Measurements from ENCODE around the gene LRRC15.

Gene LRRC15

DNA sequence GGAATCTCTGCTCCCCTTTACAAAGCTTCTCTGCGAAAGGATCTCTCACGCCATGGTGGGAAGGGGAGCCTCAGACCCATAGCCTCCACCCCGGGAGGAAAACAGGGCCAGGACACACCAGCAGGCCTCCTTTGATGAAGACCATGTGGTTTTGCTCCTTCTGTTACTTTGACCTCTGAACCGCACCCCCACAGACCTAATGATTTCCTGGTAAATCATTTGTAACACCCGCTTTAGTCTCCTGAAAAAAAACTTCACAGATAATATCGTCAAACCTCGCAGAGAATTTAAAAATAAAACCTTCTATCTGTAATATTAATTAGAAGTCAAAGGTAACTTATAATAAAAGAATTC lies 36.7 kb downstream of the LRRC15 start:
- no peaks in the 10 kb centered on the region for H3K36me3 Mint-ChIP-seq (ENCODE audit: insufficient read depth)
- H3K4me1 Mint-ChIP-seq (ENCODE audit: low read depth in 2 of 2) = peaks cover 2 to 5% of the 10 kb centered on the region in 2 donors
- peak overlapping the region; percentile 67 to 68 for H3K4me3 Mint-ChIP-seq
- no peak overlapping the region for H3K27ac Mint-ChIP-seq
- peaks cover 39 to 71% of the 10 kb centered on the region in 2 donors for H3K27me3 Mint-ChIP-seq
- DNase-seq = no peak
- no peaks in the 10 kb centered on the region for H3K9me3 Mint-ChIP-seq
- ATAC-seq (replicated peaks) = no peak

DNA sequence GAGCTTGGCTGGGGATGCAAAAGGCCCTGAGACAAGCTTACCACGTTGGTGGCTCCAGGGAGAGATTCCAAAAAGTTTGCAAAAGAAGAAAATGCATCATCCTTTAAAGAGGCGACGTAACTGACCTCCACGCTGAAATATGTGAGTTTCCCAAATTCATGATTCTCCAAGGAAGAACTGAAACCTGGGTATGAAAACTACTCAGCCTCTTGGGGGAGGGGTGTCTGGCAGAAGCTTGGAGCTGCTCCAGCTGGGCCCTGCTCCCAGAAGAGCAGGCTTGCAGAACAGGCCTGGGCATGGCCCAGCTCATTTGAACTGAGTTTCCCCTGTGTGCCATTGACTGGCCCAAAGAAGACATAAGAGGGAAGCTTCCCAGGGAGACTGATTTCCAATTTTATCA lies 39.0 kb downstream of the LRRC15 start:
- Mint-ChIP-seq H3K9me3 (no peaks in the 10 kb centered on the region), H3K36me3 (ENCODE audit: insufficient read depth) (no peaks in the 10 kb centered on the region), H3K27me3 (peaks cover 25 to 49% of the 10 kb centered on the region in 2 donors), H3K27ac (no peak overlapping the region), H3K4me1 (ENCODE audit: low read depth in 2 of 2) (peaks cover 2 to 5% of the 10 kb centered on the region in 2 donors), H3K4me3 (no peak overlapping the region)
- DNase-seq (no peak), ATAC-seq (replicated peaks) (no peak)

DNA sequence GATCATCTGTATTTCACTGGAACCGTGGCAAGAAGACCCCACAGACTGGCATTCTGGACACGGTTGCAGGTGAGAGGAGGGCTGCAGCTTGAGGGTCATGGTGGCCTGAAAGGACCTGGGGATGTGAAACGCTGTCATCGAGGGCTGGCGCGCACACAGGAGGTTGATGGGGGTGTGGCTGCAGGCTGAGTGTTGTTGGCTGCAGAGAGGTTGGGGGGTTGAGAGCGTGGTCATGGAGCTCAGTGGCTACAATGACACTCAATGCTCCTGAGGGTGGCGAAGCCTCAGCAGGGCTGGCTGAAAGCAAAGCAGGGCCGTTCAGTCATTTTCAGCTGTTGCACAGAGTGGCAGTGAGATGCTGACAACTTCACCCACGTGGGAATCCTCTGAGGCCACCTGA lies 39.4 kb downstream of the LRRC15 start:
- Mint-ChIP-seq H3K36me3 (ENCODE audit: insufficient read depth) (no peaks in the 10 kb centered on the region), H3K4me1 (ENCODE audit: low read depth in 2 of 2) (peaks cover 2 to 5% of the 10 kb centered on the region in 2 donors), H3K9me3 (no peaks in the 10 kb centered on the region), H3K4me3 (no peak overlapping the region), H3K27me3 (peaks cover 21 to 45% of the 10 kb centered on the region in 2 donors), H3K27ac (no peak overlapping the region)
- ATAC-seq (replicated peaks) = no peak
- no peak for DNase-seq

DNA sequence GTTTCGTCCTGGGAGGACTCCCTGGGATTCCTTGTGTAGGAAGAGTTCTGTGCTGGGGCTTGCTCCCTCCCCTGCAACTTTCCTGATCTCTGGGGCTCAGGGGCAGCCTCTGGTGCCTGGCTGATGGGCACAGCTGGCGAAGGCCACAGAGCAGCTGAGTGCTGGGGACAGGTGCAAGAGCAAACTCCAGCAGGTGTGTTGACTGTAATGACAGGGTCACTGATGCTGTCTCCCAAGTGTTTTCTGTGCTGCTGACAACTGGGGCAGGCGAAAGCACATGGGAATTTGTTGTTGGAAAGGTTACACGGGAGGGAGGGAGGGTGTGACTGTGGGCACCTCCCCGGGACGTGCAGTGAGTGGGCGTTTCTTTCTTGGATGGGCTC lies 40.0 kb downstream of the LRRC15 start:
- Mint-ChIP-seq H3K27me3 (peaks cover 21 to 45% of the 10 kb centered on the region in 2 donors), H3K9me3 (no peaks in the 10 kb centered on the region), H3K27ac (no peak overlapping the region)

DNA sequence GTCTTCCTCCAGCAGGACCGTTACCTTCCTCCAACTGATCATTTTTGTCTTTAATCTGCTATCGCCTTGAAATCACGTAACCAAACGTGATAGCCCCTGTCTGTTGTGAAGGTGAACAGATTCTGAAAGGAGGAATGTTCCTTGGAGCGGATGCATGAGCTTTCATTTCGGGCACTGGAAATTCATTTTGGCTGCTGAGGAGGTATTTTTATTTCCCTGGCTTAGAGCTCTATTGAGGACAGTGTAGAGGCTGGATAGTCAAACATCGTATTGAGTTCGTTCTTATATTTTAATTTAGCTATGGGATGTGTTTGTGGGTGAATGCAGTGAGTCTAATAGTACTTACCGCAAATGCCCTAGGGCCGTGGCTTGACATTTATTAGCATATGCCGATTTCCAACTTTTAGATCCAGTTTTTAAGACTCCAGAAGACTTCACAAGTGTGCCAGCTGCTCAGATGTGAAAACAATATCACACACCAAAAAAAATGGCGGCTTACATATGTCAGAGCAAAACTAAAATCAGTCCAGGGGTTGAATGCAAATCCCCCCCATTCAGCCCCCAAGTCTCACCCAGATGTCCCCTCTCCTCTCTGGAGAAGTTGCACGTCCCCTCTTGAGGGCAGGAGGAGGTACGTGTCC lies 40.5 kb downstream of the LRRC15 start:
- ATAC-seq (replicated peaks) = no peak
- Mint-ChIP-seq H3K4me3 (no peak overlapping the region), H3K27me3 (peaks cover 21 to 42% of the 10 kb centered on the region in 2 donors), H3K4me1 (ENCODE audit: low read depth in 2 of 2) (peaks cover 2 to 5% of the 10 kb centered on the region in 2 donors), H3K27ac (no peak overlapping the region), H3K9me3 (no peaks in the 10 kb centered on the region), H3K36me3 (ENCODE audit: insufficient read depth) (no peaks in the 10 kb centered on the region)
- DNase-seq = no peak

More for the DNA sequence above, 40.0 kb downstream of the LRRC15 start:
- DNase-seq = no peak
- Mint-ChIP-seq H3K4me3 (no peak overlapping the region), H3K4me1 (ENCODE audit: low read depth in 2 of 2) (peaks cover 2 to 5% of the 10 kb centered on the region in 2 donors), H3K36me3 (ENCODE audit: insufficient read depth) (no peaks in the 10 kb centered on the region)
- ATAC-seq (replicated peaks) = no peak

DNA sequence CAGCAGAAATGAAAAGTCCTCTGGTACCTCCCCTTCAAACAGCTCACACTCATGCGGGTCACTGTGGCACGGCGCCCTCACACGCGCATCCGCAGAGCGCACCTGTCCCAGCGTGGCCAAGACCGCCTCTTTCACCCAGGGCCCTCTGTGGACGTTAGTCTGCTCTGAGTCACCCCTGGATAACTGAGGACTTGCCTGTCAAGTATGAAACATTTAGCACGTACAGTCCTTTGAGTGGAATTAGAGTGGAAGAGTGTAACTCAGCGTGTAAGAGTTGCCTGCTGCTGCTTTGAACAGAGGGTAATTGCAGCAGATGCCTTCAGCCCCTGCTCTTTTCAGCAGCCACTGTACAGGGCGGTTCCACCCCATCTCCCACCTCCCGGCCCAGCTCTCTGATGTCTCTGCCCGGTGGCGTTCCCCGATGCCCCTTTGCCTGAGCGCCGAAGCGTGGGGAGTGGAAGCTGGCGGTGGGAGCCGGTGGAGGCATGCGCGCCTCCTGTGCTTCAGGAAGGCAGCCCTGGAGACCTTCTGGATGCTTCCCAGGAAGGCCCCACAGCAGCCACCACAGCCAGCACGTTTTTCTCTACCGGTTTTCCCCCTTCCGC lies 41.4 kb downstream of the LRRC15 start:
- Mint-ChIP-seq H3K9me3 (no peaks in the 10 kb centered on the region), H3K36me3 (ENCODE audit: insufficient read depth) (peaks cover 2% of the 10 kb centered on the region), H3K27me3 (peaks cover 20 to 33% of the 10 kb centered on the region in 2 donors), H3K4me1 (ENCODE audit: low read depth in 2 of 2) (no peaks in the 10 kb centered on the region), H3K4me3 (peak overlapping the region in 1 of 2 donors; percentile 16), H3K27ac (no peak overlapping the region)
- peak in 2 of 3 experiments; percentile 27 to 44 for DNase-seq
- peak; percentile 40 for ATAC-seq (replicated peaks)

DNA sequence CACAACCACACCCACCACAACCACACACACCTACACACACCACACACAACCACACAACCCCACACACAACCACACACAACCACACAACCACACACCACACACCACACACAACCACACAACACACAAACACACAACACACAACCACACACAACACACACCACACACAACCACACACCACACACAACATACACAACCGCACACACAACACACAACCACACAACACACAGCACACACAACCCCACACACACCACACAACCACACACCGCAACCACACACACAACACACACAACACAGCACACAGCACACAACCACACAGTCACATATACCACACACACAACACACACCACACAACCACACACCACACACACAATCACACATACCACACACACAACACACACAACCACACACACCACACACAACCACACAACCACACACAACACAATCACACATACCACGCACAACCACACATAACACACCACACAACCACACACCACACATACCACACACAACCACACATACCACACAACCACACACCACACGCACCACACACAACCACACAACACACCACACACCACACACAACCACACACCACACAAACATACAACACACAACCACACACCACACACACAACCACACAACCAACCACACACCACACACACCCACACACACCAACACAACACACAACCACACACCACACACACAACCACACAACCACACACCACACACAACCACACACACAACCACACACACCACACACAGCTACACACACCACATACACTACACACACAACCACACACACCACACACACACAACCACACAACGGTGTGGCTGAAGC lies 42.1 kb downstream of the LRRC15 start:
- DNase-seq (peak in 1 of 3 experiments; percentile 24), ATAC-seq (replicated peaks) (no peak)
- Mint-ChIP-seq H3K36me3 (ENCODE audit: insufficient read depth) (peaks cover 2% of the 10 kb centered on the region), H3K27me3 (peaks cover 15 to 29% of the 10 kb centered on the region in 2 donors), H3K27ac (no peak overlapping the region), H3K9me3 (no peaks in the 10 kb centered on the region), H3K4me3 (no peak overlapping the region), H3K4me1 (ENCODE audit: low read depth in 2 of 2) (no peaks in the 10 kb centered on the region)

DNA sequence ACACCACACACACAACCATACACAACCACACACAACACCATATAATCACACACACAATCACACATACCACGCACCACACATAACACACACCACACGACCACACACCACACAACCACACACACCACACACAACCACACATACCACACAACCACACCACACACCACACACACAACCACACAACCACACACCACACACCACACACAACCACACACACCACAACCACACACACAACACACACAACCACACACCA lies 42.6 kb downstream of the LRRC15 start:
- DNase-seq (peak in 1 of 3 experiments; percentile 17), ATAC-seq (replicated peaks) (no peak)
- no peaks in the 10 kb centered on the region for H3K4me1 Mint-ChIP-seq (ENCODE audit: low read depth in 2 of 2)
- no peaks in the 10 kb centered on the region for H3K9me3 Mint-ChIP-seq
- H3K4me3 Mint-ChIP-seq = no peak overlapping the region
- H3K27ac Mint-ChIP-seq = no peak overlapping the region
- H3K27me3 Mint-ChIP-seq = peaks cover 16 to 29% of the 10 kb centered on the region in 2 donors
- peaks cover 2% of the 10 kb centered on the region for H3K36me3 Mint-ChIP-seq (ENCODE audit: insufficient read depth)

DNA sequence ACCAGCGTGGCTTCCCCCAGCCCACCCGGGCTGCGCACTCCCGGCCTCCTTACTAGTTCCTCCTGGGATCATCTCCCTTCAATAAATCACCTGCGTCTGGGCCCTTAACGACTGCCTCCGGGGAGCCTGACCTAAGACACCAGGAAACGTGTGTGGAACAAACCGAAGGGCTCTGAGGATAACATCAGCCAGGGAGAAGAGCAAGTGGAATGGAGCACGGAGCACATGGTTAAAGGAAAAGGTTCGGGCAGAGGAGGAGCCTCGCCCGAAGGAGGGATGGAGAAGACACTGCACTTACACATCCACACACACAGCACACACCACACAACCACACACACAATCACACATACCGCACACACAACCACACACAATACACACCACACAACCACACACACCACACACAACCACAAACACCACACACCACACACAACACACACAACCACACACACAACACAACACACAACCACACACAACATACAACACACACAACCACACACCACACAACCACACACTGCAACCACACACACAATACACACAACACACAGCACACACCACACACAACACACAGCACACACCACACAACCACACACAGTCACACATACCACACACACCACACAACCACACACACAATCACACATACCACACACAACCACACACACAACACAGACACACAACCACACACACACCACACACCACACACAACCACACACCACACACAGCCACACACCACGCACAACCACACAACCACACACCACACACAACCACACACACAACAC lies 43.2 kb downstream of the LRRC15 start:
- no peak overlapping the region for H3K4me3 Mint-ChIP-seq
- H3K36me3 Mint-ChIP-seq (ENCODE audit: insufficient read depth) = peaks cover 2% of the 10 kb centered on the region
- H3K9me3 Mint-ChIP-seq = no peaks in the 10 kb centered on the region
- no peak for DNase-seq
- peaks cover 12 to 27% of the 10 kb centered on the region in 2 donors for H3K27me3 Mint-ChIP-seq
- H3K27ac Mint-ChIP-seq = no peak overlapping the region
- no peaks in the 10 kb centered on the region for H3K4me1 Mint-ChIP-seq (ENCODE audit: low read depth in 2 of 2)
- ATAC-seq (replicated peaks) = no peak

DNA sequence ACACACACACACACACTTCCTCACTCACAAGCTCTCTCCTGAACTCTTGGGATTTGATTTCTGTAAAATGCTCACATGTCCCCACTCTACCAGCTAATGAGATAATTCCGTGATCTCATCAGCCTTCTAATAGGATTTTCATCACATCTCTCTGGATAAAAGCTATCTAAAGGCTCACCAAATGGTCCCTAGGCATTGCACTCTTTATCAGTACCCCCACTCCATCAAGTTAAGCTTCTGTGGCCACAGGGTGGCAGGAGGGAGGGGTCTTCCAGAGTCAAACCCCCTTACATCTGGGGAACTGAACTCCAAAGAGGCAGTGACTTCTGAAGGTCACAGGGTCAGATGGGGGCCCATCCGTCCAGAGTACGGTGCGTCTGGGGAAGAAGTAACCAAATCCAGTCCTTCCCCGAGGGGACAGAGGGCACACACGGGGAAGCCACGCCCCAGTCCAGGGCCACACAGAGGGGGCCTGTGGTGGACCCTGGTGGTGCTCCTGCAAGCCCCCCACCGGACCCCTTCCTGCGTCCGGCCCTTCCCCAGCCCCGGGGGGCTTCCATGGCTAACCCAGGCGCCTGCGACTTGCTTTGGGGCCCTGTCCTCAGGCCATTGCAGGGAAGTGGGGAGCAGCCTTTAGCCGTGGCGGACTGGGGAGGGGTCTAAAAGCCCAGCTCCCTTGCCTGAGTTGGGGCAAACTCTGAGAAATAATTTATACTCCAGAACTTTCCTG lies 44.0 kb downstream of the LRRC15 start:
- ATAC-seq (replicated peaks) = no peak
- no peak for DNase-seq
- Mint-ChIP-seq H3K27me3 (peaks cover 12 to 21% of the 10 kb centered on the region in 2 donors), H3K4me3 (no peak overlapping the region), H3K36me3 (ENCODE audit: insufficient read depth) (peaks cover 2% of the 10 kb centered on the region), H3K27ac (no peak overlapping the region), H3K9me3 (no peaks in the 10 kb centered on the region), H3K4me1 (ENCODE audit: low read depth in 2 of 2) (no peaks in the 10 kb centered on the region)

DNA sequence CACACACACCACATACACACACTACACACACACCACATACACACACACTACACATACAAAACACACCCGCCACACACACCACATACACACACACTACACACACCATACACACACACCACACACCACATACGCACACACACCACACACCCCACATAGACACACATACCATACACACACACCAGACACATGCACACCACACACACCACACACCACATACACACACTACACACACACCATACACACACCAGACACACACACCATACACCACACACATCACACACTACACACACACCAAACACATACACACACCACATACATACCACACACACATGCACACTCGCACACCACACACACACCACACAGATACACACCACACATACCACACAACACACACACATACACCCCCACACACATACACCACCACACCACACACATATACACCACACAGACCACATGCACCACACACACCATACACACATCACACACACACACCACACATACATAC lies 44.7 kb downstream of the LRRC15 start:
- DNase-seq (no peak), ATAC-seq (replicated peaks) (no peak)
- Mint-ChIP-seq H3K27me3 (peaks cover 9 to 14% of the 10 kb centered on the region in 2 donors), H3K36me3 (ENCODE audit: insufficient read depth) (peaks cover 2% of the 10 kb centered on the region), H3K4me3 (no peak overlapping the region), H3K4me1 (ENCODE audit: low read depth in 2 of 2) (no peaks in the 10 kb centered on the region), H3K27ac (no peak overlapping the region), H3K9me3 (no peaks in the 10 kb centered on the region)

DNA sequence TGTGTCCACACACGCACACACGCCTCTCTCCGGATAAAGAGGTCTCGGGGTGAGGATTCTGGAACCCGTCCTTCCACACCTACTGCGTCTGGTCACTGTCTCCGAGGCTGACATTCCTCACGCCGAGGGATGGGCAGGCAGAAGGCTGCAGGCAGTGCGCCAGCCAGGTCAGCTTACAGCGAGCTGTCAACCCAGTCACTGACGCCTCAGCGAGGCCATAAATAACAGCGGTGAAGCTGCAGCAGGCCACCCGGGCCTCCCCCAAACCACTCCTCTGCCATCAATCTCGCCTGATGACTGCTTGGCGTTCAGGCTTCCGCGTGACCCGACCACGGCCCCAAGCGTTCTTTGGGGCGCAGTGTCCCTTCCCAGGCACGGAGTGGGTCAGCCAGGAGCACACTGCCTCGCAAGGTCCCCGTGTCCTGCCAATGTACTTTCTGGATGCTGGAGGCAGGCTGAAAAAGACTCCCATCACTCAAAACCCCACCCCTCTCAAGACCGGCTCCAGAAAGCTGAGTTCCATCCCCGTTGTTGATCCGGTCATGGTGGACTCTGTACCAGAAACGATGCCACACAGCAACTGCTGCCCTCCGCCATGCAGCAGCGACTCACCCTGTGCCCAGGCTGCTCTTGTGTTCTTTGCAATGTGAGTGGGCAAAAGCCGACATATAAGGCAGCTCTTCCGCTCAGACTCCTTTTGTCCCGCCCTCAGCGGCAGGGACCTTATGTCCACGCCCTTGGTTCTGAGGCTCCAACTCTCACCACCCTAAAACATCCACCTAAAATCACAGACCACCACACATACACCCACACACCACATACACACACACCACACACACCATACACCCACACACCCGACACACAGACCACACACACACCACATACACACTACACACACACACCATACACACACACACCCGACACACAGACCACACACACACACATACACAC lies 45.5 kb downstream of the LRRC15 start:
- ATAC-seq (replicated peaks) (peak; percentile 77), DNase-seq (no peak)
- Mint-ChIP-seq H3K36me3 (ENCODE audit: insufficient read depth) (peaks cover 2% of the 10 kb centered on the region), H3K4me1 (ENCODE audit: low read depth in 2 of 2) (no peaks in the 10 kb centered on the region), H3K27ac (no peak overlapping the region), H3K27me3 (peaks cover 10 to 20% of the 10 kb centered on the region in 2 donors), H3K9me3 (peaks cover 2 to 3% of the 10 kb centered on the region in 2 donors), H3K4me3 (no peak overlapping the region)

Measured in effector memory CD8-positive, alpha-beta T cell (primary cell).